ENCODE data around the gene TLK1.

The TLK1 gene

GRCh38 chr2:171049691-171050090 is 111.0 kb downstream of the TLK1 start:
- H3K27me3 ChIP-seq (ENCODE audit: control insufficient read depth, insufficient read depth, low read length) = no peaks in the 10 kb centered on the region
- no peak overlapping the region for H3K9ac ChIP-seq (ENCODE audit: low read length)
- H3K27ac ChIP-seq (ENCODE audit: low read depth, low read length) = no peak overlapping the region
- no peak overlapping the region for H3K4me3 ChIP-seq (ENCODE audit: low read length)
- H3K36me3 ChIP-seq (ENCODE audit: control insufficient read depth, insufficient read depth, low read length) = peaks cover 6% of the 10 kb centered on the region
- no peaks in the 10 kb centered on the region for H3K4me1 ChIP-seq (ENCODE audit: control insufficient read depth, insufficient read depth, low read length)

DNA sequence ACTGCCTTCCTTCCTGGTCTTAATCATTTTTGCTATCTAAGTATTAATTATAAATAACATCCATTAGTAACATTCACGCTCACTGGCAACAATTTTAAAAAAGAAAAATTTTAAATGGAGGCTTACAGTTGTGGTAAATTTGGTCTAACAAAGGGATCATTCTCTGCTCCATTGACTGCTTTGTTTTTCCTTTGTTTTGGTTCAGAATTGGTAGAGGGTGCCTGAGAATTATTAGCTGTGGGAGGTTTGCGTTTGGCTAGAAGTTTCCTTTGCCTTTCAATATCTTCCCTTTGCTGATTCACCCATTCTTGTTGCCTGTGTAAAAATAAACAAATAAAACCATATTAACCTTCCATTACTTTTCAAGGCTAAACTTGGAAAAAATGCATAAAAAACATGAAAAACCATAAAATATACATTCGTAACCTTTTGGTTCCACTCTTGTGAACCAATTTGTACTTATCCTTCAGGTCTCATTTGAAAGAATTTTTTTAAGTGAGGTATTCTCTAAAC is 114.6 kb downstream of the TLK1 start:
- H3K27ac ChIP-seq (ENCODE audit: low read depth, low read length) = no peak overlapping the region
- H3K36me3 ChIP-seq (ENCODE audit: control insufficient read depth, insufficient read depth, low read length) = peaks cover 9% of the 10 kb centered on the region
- no peaks in the 10 kb centered on the region for H3K27me3 ChIP-seq (ENCODE audit: control insufficient read depth, insufficient read depth, low read length)
- no peaks in the 10 kb centered on the region for H3K4me1 ChIP-seq (ENCODE audit: control insufficient read depth, insufficient read depth, low read length)
- H3K9ac ChIP-seq (ENCODE audit: low read length) = no peak overlapping the region
- no peak overlapping the region for H3K4me3 ChIP-seq (ENCODE audit: low read length)

GRCh38 chr2:171044416-171044815 is 116.3 kb downstream of the TLK1 start:
- Histone ChIP-seq H3K27ac (ENCODE audit: low read depth, low read length) (no peak overlapping the region), H3K9ac (ENCODE audit: low read length) (no peak overlapping the region), H3K36me3 (ENCODE audit: control insufficient read depth, insufficient read depth, low read length) (peaks cover 8% of the 10 kb centered on the region), H3K4me3 (ENCODE audit: low read length) (no peak overlapping the region), H3K27me3 (ENCODE audit: control insufficient read depth, insufficient read depth, low read length) (no peaks in the 10 kb centered on the region), H3K4me1 (ENCODE audit: control insufficient read depth, insufficient read depth, low read length) (no peaks in the 10 kb centered on the region)

GRCh38 chr2:171042253-171042969 is 118.3 kb downstream of the TLK1 start:
- Histone ChIP-seq H3K27ac (ENCODE audit: low read depth, low read length) (no peak overlapping the region), H3K36me3 (ENCODE audit: control insufficient read depth, insufficient read depth, low read length) (peaks cover 5% of the 10 kb centered on the region), H3K4me3 (ENCODE audit: low read length) (no peak overlapping the region), H3K4me1 (ENCODE audit: control insufficient read depth, insufficient read depth, low read length) (no peaks in the 10 kb centered on the region), H3K9ac (ENCODE audit: low read length) (no peak overlapping the region), H3K27me3 (ENCODE audit: control insufficient read depth, insufficient read depth, low read length) (no peaks in the 10 kb centered on the region)

DNA sequence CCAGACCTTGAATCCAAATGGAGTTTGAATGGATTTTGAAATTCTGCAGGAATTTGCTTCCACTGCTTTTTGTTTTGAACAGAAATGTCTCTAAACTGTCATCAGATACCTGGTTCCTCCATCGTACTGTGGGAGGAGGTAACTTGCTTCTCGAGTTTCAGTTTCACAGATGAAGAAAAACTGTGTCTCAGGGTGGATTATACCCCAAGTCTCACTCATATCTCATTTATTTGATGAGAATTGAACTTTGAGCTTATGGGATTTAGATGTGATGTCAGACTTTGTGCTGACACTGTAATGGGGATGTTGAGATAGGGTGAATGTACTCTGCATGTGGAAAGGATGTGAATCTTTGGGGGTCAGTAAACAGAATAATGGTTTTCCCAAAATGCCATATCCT is 124.2 kb downstream of the TLK1 start:
- Histone ChIP-seq H3K4me1 (ENCODE audit: control insufficient read depth, insufficient read depth, low read length) (no peaks in the 10 kb centered on the region), H3K36me3 (ENCODE audit: control insufficient read depth, insufficient read depth, low read length) (peaks cover 2% of the 10 kb centered on the region), H3K9ac (ENCODE audit: low read length) (no peak overlapping the region), H3K27me3 (ENCODE audit: control insufficient read depth, insufficient read depth, low read length) (no peaks in the 10 kb centered on the region), H3K4me3 (ENCODE audit: low read length) (no peak overlapping the region), H3K27ac (ENCODE audit: low read depth, low read length) (no peak overlapping the region)

- no peaks in the 10 kb centered on the region for H3K4me1 ChIP-seq (ENCODE audit: control insufficient read depth, insufficient read depth, low read length)
- H3K27ac ChIP-seq (ENCODE audit: low read depth, low read length) = no peak overlapping the region
- peaks cover 2% of the 10 kb centered on the region for H3K36me3 ChIP-seq (ENCODE audit: control insufficient read depth, insufficient read depth, low read length)
- H3K4me3 ChIP-seq (ENCODE audit: low read length) = no peak overlapping the region
- no peak overlapping the region for H3K9ac ChIP-seq (ENCODE audit: low read length)
- no peaks in the 10 kb centered on the region for H3K27me3 ChIP-seq (ENCODE audit: control insufficient read depth, insufficient read depth, low read length)
These were observed 126.4 kb downstream of the TLK1 start for GRCh38 chr2:171034315-171034714.

DNA sequence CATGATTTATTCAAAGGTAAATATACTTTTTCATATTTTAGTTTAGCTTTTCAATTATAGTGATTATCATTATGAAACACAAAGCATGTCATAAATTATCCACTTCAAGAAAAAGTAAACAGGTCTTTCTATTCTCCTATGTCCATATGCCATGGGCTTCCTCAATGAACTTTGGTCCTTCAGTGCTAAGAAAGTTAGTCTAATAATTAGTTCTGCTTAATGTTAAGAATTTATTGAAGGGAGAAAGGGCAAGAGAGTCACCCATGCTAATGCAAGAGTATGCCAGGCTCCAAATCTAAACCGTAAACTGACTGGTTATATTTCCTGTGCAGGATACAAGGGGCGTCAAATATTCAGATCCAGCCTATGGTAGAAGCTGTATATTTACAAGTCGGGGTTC is 135.5 kb downstream of the TLK1 start:
- no peak overlapping the region for H3K4me3 ChIP-seq (ENCODE audit: low read length)
- H3K27me3 ChIP-seq (ENCODE audit: control insufficient read depth, insufficient read depth, low read length) = no peaks in the 10 kb centered on the region
- H3K27ac ChIP-seq (ENCODE audit: low read depth, low read length) = no peak overlapping the region
- H3K9ac ChIP-seq (ENCODE audit: low read length) = no peak overlapping the region
- no peaks in the 10 kb centered on the region for H3K4me1 ChIP-seq (ENCODE audit: control insufficient read depth, insufficient read depth, low read length)
- no peaks in the 10 kb centered on the region for H3K36me3 ChIP-seq (ENCODE audit: control insufficient read depth, insufficient read depth, low read length)

DNA sequence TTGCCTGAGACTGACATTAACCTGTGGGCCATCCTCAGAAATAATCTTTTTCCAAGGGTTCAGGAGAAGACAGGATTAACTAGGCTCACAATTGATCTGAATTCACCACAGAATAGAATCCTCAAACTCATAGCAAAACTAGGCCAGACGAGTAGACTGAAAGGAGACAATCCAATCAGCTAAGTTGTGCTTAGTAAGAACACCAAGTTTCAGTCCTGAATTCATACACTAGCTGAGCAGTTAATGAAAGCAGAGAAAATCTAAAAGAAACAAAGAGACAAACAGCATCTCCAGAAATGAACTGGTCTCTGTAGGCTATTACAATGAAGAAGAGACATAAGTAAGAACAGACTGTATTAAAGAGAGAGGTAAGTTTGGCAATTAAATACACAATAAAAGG is 142.2 kb downstream of the TLK1 start:
- Histone ChIP-seq H3K36me3 (ENCODE audit: control insufficient read depth, insufficient read depth, low read length) (no peaks in the 10 kb centered on the region), H3K4me3 (ENCODE audit: low read length) (no peak overlapping the region), H3K9ac (ENCODE audit: low read length) (no peak overlapping the region), H3K4me1 (ENCODE audit: control insufficient read depth, insufficient read depth, low read length) (no peaks in the 10 kb centered on the region), H3K27me3 (ENCODE audit: control insufficient read depth, insufficient read depth, low read length) (no peaks in the 10 kb centered on the region), H3K27ac (ENCODE audit: low read depth, low read length) (no peak overlapping the region)

DNA sequence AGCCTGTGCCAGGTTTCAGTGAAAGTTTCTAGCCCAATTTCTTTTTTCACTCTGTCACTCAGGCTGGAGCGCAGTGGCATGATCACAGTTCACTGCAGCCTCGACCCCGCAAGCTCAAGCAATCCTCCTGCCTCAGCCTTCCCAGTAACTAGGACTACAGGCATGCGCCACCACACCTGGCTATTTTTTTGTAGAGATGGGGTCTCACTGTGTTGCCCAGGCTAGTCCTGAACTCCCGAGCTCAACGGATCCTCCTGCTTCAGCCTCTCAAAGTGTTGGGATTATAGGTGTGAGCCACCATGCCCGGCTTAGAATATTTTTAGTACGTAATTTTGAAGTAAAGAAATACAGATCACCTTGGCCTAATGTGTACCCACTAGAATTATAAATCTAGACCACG is 144.6 kb downstream of the TLK1 start:
- Histone ChIP-seq H3K9ac (ENCODE audit: low read length) (no peak overlapping the region), H3K4me3 (ENCODE audit: low read length) (no peak overlapping the region), H3K27ac (ENCODE audit: low read depth, low read length) (no peak overlapping the region), H3K27me3 (ENCODE audit: control insufficient read depth, insufficient read depth, low read length) (no peaks in the 10 kb centered on the region), H3K4me1 (ENCODE audit: control insufficient read depth, insufficient read depth, low read length) (no peaks in the 10 kb centered on the region), H3K36me3 (ENCODE audit: control insufficient read depth, insufficient read depth, low read length) (no peaks in the 10 kb centered on the region)

DNA sequence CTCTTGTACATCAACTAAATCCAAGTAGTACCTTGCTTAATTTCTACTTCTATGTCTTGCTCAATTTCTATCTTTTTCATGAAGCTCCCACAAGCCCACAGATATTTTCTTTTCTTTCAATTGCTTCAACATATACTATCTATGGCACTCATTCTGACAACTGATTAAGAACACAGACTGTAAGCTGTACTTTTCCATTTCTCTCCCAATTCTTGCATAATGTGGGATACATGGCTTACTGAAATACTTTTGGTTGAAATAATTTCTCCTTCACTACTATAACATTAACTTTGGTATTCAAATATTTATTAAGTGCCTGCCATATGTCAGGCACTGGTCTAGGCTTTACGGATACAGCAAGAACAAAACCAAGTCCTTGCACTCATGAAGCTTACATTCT is 146.8 kb downstream of the TLK1 start:
- Histone ChIP-seq H3K27me3 (ENCODE audit: control insufficient read depth, insufficient read depth, low read length) (no peaks in the 10 kb centered on the region), H3K36me3 (ENCODE audit: control insufficient read depth, insufficient read depth, low read length) (peaks cover 7% of the 10 kb centered on the region), H3K4me3 (ENCODE audit: low read length) (no peak overlapping the region)

DNA sequence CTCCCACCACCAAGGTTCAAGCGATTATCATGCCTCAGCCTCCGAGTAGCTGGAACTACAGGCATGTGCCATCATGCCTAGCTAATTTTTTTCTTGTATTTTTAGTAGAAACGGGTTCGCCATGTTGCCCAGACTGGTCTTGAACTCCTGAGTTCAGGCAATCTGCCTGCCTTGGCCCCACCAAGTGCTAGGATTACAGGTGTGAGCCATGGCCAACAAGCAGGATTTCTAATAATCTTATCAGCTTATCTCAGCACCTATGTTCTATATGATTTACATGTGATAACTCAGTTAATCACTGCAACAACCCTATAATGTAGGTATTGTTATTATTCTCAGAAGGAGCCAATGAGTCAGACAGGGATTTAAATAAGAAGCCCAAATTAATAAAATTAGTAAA is 151.3 kb downstream of the TLK1 start:
- H3K36me3 ChIP-seq (ENCODE audit: control insufficient read depth, insufficient read depth, low read length) = peaks cover 12% of the 10 kb centered on the region

More for the DNA sequence above, 146.8 kb downstream of the TLK1 start:
- Histone ChIP-seq H3K27ac (ENCODE audit: low read depth, low read length) (no peak overlapping the region), H3K4me1 (ENCODE audit: control insufficient read depth, insufficient read depth, low read length) (no peaks in the 10 kb centered on the region), H3K9ac (ENCODE audit: low read length) (no peak overlapping the region)

DNA sequence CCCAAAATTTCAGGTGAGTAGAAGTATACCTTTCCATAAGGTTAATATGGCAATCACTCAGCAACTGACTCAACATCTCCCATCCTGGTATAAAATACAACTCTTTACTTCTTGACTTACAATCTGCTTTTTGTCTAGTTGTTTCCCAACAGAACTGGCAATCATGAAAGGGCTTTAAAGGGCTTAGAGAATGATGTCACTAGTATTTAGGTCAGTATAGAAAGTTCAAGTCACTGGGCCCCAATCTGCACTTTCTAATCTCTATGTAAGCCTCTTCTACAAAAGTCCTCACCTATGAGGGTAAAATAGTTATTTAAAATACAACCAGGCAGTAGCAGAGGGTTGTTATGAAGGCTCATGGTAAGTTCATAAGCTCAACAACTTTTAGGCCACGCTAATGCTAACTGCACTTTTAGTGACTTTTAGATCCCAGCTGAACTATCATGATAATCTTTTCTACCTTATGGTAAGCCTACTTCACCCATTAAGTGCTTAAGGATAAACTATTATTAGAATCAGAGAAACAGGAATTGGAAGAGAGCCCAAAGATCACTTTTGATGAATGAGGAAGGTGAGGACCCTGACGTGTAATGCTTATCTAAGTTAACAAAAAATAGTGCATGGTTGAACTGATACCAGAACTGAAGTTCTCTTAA is 152.0 kb downstream of the TLK1 start:
- H3K4me3 ChIP-seq (ENCODE audit: low read length) = no peak overlapping the region
- H3K27me3 ChIP-seq (ENCODE audit: control insufficient read depth, insufficient read depth, low read length) = no peaks in the 10 kb centered on the region
- no peak overlapping the region for H3K27ac ChIP-seq (ENCODE audit: low read depth, low read length)
- peaks cover 12% of the 10 kb centered on the region for H3K36me3 ChIP-seq (ENCODE audit: control insufficient read depth, insufficient read depth, low read length)
- H3K4me1 ChIP-seq (ENCODE audit: control insufficient read depth, insufficient read depth, low read length) = no peaks in the 10 kb centered on the region
- H3K9ac ChIP-seq (ENCODE audit: low read length) = no peak overlapping the region

More for the DNA sequence above, 151.3 kb downstream of the TLK1 start:
- Histone ChIP-seq H3K27ac (ENCODE audit: low read depth, low read length) (no peak overlapping the region), H3K27me3 (ENCODE audit: control insufficient read depth, insufficient read depth, low read length) (no peaks in the 10 kb centered on the region), H3K9ac (ENCODE audit: low read length) (no peak overlapping the region), H3K4me1 (ENCODE audit: control insufficient read depth, insufficient read depth, low read length) (no peaks in the 10 kb centered on the region), H3K4me3 (ENCODE audit: low read length) (no peak overlapping the region)

GRCh38 chr2:171004833-171005232 is 155.9 kb downstream of the TLK1 start:
- Histone ChIP-seq H3K36me3 (ENCODE audit: control insufficient read depth, insufficient read depth, low read length) (peaks cover 13% of the 10 kb centered on the region), H3K9ac (ENCODE audit: low read length) (no peak overlapping the region), H3K27me3 (ENCODE audit: control insufficient read depth, insufficient read depth, low read length) (no peaks in the 10 kb centered on the region)

More at GRCh38 chr2:171004833-171005232, 155.9 kb downstream of the TLK1 start:
- H3K4me1 ChIP-seq (ENCODE audit: control insufficient read depth, insufficient read depth, low read length) = no peaks in the 10 kb centered on the region
- H3K4me3 ChIP-seq (ENCODE audit: low read length) = no peak overlapping the region
- no peak overlapping the region for H3K27ac ChIP-seq (ENCODE audit: low read depth, low read length)
